Panc1 (cell line): ENCODE measurements around the gene COPZ2. TPM values are rescaled to one million over a fixed set of nuclear protein-coding genes. Genes with fewer than 3 reads are reported as not detected.

ENCODE experiments used
- ATAC-seq: fragments of 200-7000 bp; cut with Tn5 transposase; 2 replicates; pipeline ENCODE4 v1.9.1; 2020; ENCODE audit warnings: mild to moderate bottlenecking, moderate library complexity
- BruUV-seq: library from RNA; stranded (reverse); fragments of 400-500 nt; replicated peaks from 2 replicates; lab custom pipeline; 2021; lab: Mats Ljungman, UMichigan
- CTCF ChIA-PET: fragments of 300-600 bp; sonication (Branson Sonifier 250); formaldehyde crosslinking; loops from one replicate; lab custom pipeline; 2022; ENCODE audit warnings: antibody characterized with exemption; lab: Charles Lee
- POLR2A ChIA-PET: fragments of 300-600 bp; sonication (Branson Sonifier 250); formaldehyde crosslinking; loops from one replicate; lab custom pipeline; 2022; ENCODE audit warnings: antibody characterized with exemption; lab: Charles Lee
- DNase-seq: peaks from one replicate; pipeline ENCODE4 v3.0.0-alpha.2; 2010; ENCODE audit warnings: low read depth, low spot score
- H3K27ac ChIP-seq: 2 replicates; pipeline ENCODE4 v1.5.1; 2011; ENCODE audit warnings: mild to moderate bottlenecking, low read length, inconsistent platforms
- H3K27me3 ChIP-seq: fragments of 200-500 bp; sonication (Bioruptor generic); 2 replicates; pipeline ENCODE4 v1.6.0; 2014; ENCODE audit warnings: low read length, inconsistent platforms; ENCODE audit not compliant: control insufficient read depth, insufficient read depth
- H3K36me3 ChIP-seq: fragments of 200-500 bp; sonication (Bioruptor generic); 2 replicates; pipeline ENCODE4 v1.5.1; 2014; ENCODE audit warnings: inconsistent platforms, mild to moderate bottlenecking, low read length, moderate library complexity; ENCODE audit not compliant: control insufficient read depth, insufficient read depth
- H3K4me1 ChIP-seq: 2 replicates; pipeline ENCODE4 v1.5.1; 2011; ENCODE audit warnings: inconsistent platforms, mild to moderate bottlenecking, low read length, moderate library complexity; ENCODE audit not compliant: control insufficient read depth, insufficient read depth
- H3K4me3 ChIP-seq, 2 experiments: 2 replicates each; pipeline ENCODE4 v1.5.1; 2011 to 2012; ENCODE audit warnings: low read depth in 2 of 2, low read length in 2 of 2, mild to moderate bottlenecking in 2 of 2, inconsistent platforms in 1 of 2, moderate library complexity in 1 of 2
- H3K9me3 ChIP-seq: fragments of 200-500 bp; sonication (Bioruptor generic); 2 replicates; pipeline ENCODE4 v1.5.1; 2014; ENCODE audit warnings: low read depth, mild to moderate bottlenecking, inconsistent platforms, low read length, moderate library complexity; ENCODE audit not compliant: control insufficient read depth, insufficient read depth
- CTCF ChIP-seq: fragments of 450-650 bp; IDR thresholded peaks from 2 replicates; pipeline ENCODE4 v1.5.1; 2017; ENCODE audit warnings: mild to moderate bottlenecking
- POLR2AphosphoS5 ChIP-seq: IDR thresholded peaks from 2 replicates; pipeline ENCODE4 v1.6.1; 2012; ENCODE audit warnings: mild to moderate bottlenecking, low read depth, low read length, moderate library complexity
- REST ChIP-seq, 2 experiments: IDR thresholded peaks; 2 replicates each; pipeline ENCODE4 v1.6.1; 2011 to 2012; ENCODE audit warnings: low read depth in 2 of 2, control low read depth in 1 of 2, low read length in 1 of 2, mild to moderate bottlenecking in 1 of 2, moderate library complexity in 1 of 2; ENCODE audit not compliant: insufficient read depth in 1 of 2
- SIN3A ChIP-seq: IDR thresholded peaks from 2 replicates; pipeline ENCODE4 v1.6.1; 2012; ENCODE audit warnings: low read depth, mild to moderate bottlenecking, low read length, moderate library complexity, borderline replicate concordance; ENCODE audit not compliant: insufficient read depth
- TCF7L2 ChIP-seq: IDR thresholded peaks from 2 replicates; pipeline ENCODE4 v1.6.1; 2011; ENCODE audit warnings: mild to moderate bottlenecking, low read depth, low read length, inconsistent platforms
- in situ Hi-C: cut with HindIII; loops from 2 replicates; pipeline ENCODE4 v1.10.0; 2016; ENCODE audit warnings: low sequenced_read_pairs, low pct_unique_long_range_greater_than_20kb
- intact Hi-C: fragments of 100-400 bp; cut with micrococcal nuclease; formaldehyde crosslinking; loops from one replicate; pipeline ENCODE4 v1.10.0; 2022; ENCODE audit not compliant: unreplicated experiment
- total RNA-seq: library from RNA; stranded (reverse); gene quantifications from one replicate; pipeline ENCODE4 v1.2.1, GENCODE V29; 2021; ENCODE audit not compliant: unreplicated experiment

The COPZ2 gene
- total RNA-seq, 1 experiment from 2014 or later: 5.4 TPM

GRCh38 chr17:47997586-47997985 lies 40.0 kb downstream of the COPZ2 start:
- in situ Hi-C loops (no loop called here), intact Hi-C loops (no loop called here)
- ATAC-seq (no peak), DNase-seq (no peak)
- H3K9me3 ChIP-seq: no peaks in the 10 kb centered on the region
- no peaks in the 10 kb centered on the region for H3K27me3 ChIP-seq
- TF ChIP-seq POLR2AphosphoS5 (no peak), CTCF (no peak), REST (IDR thresholded peaks at IDR 0.05; ENCODE audit: insufficient read depth in 1 of 2, low read depth in 2 of 2, low read length in 1 of 2) (no peak), TCF7L2 (no peak), SIN3A (no peak)
- H3K4me1 ChIP-seq: peaks cover 12% of the 10 kb centered on the region
- no peaks in the 10 kb centered on the region for H3K36me3 ChIP-seq
- H3K4me3 ChIP-seq: no peak overlapping the region
- no peak overlapping the region for H3K27ac ChIP-seq
- BruUV-seq: no TSS peak
- ChIA-PET POLR2A (no interaction called here), CTCF (no interaction called here)

GRCh38 chr17:47996201-47996600 lies 41.4 kb downstream of the COPZ2 start:
- no peak for ATAC-seq
- H3K27ac ChIP-seq: no peak overlapping the region
- in situ Hi-C loops: no loop called here
- no peak overlapping the region for H3K4me3 ChIP-seq
- no TSS peak for BruUV-seq
- peaks cover 6% of the 10 kb centered on the region; the same call in 1 of the 2 replicates for H3K4me1 ChIP-seq
- intact Hi-C loops: no loop called here
- no peaks in the 10 kb centered on the region for H3K9me3 ChIP-seq
- H3K36me3 ChIP-seq: no peaks in the 10 kb centered on the region
- TF ChIP-seq TCF7L2: no peak
- no peak for TF ChIP-seq SIN3A
- TF ChIP-seq REST (IDR thresholded peaks at IDR 0.05; ENCODE audit: insufficient read depth in 1 of 2, low read depth in 2 of 2, low read length in 1 of 2): no peak
- TF ChIP-seq CTCF: no peak
- TF ChIP-seq POLR2AphosphoS5: no peak
- no peak for DNase-seq
- ChIA-PET POLR2A (no interaction called here), CTCF (no interaction called here)
- no peaks in the 10 kb centered on the region for H3K27me3 ChIP-seq
